Neural progenitor cell (in vitro differentiated cells): ENCODE data around the gene EDIL3.

ENCODE experiments used
- EZH2phosphoT487 ChIP-seq: fragments of 200-600 bp; sonication (generic); IDR thresholded peaks from 2 replicates; pipeline ENCODE4 v1.6.1; 2017; ENCODE audit warnings: antibody characterized with exemption
- TF ChIP-seq, protein P1 (sequence below): fragments of 200-600 bp; sonication (generic); IDR thresholded peaks from 2 replicates; pipeline ENCODE4 v1.5.1; 2017; ENCODE audit warnings: antibody characterized with exemption, mild to moderate bottlenecking

- TF ChIP-seq, protein P1, sequence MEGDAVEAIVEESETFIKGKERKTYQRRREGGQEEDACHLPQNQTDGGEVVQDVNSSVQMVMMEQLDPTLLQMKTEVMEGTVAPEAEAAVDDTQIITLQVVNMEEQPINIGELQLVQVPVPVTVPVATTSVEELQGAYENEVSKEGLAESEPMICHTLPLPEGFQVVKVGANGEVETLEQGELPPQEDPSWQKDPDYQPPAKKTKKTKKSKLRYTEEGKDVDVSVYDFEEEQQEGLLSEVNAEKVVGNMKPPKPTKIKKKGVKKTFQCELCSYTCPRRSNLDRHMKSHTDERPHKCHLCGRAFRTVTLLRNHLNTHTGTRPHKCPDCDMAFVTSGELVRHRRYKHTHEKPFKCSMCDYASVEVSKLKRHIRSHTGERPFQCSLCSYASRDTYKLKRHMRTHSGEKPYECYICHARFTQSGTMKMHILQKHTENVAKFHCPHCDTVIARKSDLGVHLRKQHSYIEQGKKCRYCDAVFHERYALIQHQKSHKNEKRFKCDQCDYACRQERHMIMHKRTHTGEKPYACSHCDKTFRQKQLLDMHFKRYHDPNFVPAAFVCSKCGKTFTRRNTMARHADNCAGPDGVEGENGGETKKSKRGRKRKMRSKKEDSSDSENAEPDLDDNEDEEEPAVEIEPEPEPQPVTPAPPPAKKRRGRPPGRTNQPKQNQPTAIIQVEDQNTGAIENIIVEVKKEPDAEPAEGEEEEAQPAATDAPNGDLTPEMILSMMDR: no peak
- no peak for TF ChIP-seq EZH2phosphoT487
Measured at GRCh38 chr5:83967417-83967816, 417.3 kb downstream of the EDIL3 start.
